Smooth muscle cell of the brain vasculature (primary cell): Measurements from ENCODE around the gene DNAH3.
"Not testable (repeated sequence)": the region's sequence is repeated elsewhere in the genome, so short reads cannot be mapped to it uniquely, and the experiment has no call there.

Source experiments
- DNase-seq: peaks from one replicate; pipeline ENCODE4 v3.0.0-alpha.2; 2012; ENCODE audit warnings: low read depth, low spot score

DNAH3 gene

DNA sequence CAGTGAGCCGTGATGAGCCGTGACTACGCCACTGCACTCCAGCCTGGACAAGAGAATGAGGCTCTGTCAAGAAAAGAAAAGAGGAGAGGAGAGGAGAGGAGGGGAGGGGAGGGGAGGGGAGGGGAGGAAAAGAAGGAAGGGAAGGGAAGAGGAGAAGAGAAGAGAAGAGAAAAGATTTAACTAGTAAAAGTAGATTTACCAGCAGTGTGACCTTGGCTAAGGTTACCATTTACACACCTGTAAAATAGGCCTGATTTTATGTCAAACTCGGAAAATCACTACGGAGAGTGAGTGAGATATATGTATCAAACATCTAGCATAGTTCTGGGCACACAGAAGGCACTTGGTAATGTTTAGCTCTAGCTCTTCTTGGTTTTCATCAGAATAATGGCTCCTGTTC is 140.8 kb downstream of the DNAH3 start:
- DNase-seq, result no peak

DNA sequence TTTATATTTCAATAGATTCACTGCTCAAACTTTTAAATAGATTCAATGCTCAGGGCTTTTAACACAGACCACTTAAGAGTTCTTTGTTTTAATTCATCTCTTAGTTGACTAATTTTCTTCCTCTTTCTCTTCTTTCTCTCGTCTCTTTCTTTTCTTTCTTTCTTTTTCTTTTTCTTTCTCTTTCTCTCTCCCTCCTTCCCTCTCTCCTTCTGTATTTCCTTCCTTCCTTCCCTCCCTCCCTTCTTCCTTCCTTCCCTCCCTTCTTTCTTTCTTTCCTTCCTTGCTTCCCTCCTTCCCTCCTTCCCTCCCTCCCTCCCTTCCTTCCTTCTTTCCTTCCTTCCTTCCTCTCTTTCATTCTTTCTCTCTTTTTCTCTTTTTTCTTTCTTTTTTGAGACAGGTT is 145.6 kb downstream of the DNAH3 start:
- no peak for DNase-seq

DNA sequence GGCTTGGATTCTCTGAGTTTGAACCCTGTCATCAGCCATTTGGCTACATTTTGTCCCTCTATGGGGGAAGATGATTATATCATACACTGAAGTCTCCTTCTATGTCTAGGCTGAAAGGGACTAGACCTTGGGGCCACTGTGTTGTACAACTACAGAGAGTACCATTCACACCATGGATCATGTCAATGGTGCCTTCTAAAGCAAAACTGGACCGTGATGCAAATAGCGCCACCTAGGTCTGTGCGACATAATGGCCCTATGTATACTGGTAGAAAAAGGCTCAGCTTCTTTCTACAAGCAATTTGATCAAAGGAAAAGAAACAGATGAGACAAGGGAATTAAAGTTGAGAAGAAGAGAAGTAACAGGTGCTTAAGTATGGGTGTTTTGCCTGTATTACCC is 149.4 kb downstream of the DNAH3 start:
- no peak for DNase-seq

DNA sequence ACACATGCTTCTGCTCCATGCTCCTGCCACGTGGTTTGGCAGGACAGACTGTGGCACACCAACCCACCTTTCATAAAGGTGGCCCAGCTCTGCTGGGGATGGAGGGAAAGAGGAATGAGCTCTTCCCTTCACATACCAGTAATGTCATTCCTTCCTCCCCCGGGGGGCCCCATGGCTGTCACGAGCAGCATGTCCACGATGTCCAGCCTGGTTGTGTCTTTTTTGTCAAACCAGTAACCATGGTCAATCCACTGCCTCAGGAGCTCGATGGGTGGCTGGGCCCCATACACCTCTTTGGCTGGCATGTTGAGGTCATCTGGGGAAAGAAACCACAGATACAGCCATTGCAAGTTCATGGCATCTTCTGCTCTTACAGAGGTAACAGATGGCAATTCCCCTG is 153.5 kb downstream of the DNAH3 start:
- no peak for DNase-seq

DNA sequence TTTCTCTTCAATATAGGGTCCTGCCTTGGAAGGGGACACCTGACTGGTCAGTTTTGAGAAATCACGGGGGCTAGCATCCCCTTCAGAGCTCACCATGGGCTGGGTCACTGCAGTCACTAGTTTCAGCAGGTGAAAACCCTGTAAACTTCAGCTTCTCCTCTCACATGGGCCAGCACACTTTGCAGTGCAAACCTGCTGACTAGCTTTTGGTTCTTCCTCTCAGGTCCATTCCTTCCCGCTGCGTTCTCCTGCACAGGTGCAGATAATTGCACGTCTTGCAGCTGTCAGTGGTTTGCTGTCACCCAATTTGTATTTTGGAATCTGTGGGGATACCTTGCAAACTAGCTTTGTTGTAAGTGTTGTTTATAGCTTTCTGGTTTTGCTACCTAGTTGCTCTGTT is 154.9 kb downstream of the DNAH3 start:
- no peak for DNase-seq

DNA sequence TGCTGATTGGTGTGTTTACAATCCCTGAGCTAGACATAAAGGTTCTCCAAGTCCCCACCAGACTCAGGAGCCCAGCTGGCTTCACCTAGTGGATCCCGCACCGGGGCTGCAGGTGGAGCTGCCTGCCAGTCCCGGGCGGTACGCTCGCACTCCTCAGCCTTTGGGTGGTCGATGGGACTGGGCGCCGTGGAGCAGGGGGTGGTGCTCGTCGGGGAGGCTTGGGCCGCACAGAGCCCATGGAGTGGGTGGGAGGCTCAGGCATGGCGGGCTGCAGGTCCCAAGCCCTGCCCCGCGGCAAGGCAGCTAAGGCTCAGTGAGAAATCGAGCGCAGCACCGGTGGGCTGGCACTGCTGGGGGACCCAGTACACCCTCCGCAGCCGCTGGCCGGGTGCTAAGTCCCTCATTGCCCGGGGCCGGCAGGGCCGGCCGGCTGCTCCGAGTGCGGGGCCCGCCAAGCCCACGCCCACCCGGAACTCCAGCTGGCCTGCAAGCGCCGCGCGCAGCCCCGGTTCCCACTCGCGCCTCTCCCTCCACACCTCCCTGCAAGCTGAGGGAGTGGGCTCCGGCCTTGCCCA is 161.1 kb downstream of the DNAH3 start:
- DNase-seq, result not testable (repeated sequence)

DNA sequence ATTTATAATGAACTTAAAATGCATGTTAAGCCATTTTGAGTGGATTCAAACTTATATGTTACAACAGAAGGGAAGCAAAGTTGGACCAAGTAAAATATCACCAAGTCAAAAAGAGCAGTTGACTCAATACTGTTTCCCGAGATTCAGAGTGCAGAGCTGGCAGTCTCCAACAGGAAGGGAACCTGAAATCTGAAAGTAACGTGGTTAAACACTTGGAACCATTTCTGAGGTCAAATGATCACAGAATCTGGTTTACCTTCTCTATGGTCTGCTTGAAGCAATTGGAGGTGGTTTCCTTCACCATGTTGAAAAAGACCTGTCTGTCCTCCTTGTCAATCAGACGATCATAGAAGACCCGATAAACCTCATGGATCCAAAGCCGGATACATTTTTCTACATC is 163.6 kb downstream of the DNAH3 start:
- no peak for DNase-seq

DNA sequence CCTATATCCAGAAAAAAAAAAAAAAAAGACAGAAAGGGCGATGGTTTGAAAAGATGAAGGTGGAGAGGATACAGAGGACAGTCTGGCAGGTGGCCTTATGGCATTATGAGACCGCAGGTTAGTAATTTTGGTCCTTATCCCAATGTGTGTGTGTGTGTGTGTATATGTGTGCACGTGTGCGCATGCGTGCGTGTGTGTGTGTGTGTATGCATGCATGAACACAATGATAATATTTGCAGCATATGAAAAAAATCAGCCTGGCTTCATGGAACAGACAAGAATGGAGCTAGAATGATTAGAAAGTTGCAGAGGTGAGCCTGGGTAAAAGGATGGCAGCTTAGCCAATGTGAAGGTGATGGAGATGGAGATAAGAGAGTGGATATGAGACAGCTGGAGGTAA is 166.6 kb downstream of the DNAH3 start:
- DNase-seq, result no peak

DNA sequence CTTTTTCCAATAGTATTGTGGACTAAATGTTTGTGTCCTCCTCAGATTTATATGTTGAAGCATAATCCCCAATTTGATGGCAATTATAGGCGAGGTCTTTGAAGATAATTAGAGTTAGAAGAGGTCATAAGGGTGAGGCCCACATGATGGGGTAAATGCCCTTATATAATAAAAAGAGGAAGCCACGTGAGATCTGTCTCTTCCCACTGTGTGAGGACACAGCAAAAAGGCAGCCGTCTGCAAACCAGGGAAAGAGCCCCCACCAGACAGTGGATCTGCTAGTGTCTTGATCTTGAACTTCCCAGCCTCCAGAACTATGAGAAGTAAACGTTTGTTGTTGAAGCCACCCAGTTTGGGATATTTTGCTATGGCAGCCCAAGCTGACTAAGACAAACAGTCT is 174.1 kb downstream of the DNAH3 start:
- DNase-seq, result no peak

DNA sequence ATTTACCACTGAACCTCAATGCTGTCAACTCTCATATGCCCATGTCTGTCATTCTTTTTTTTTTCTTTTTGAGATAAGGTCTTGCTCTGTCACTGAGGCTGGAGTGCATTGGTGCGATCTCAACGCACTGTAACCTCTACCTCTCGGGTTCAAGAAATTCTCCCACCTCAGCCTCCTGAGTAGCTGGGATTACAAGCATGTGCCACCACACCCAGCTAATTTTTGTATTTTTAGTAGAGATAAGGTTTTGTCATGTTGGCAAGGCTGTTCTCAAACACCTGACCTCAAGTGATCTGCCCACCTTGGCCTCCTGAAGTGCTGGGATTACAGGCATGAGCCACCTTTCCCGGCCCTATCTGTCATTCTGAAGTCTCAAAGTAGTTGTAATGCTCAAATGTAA is 177.4 kb downstream of the DNAH3 start:
- not testable (repeated sequence) for DNase-seq

DNA sequence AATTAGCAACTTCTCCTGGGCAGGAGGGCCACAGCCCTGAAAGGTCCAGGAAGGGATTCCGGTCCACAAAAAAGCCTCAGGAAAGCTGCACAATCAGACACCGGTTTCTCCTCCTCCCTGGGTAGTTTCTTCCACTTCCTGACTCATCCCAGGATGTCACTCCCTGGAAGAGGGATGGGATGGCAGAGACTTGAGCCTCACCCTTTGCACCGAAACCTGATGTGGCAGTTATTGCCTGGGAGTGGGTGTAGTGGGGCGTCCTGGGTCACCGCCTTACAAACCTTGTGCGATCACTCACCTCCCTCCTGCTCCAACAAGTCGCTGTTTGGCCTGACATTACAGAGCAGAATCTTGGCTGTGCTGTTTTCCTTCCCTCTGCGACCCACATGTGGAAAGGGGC is 179.2 kb downstream of the DNAH3 start:
- DNase-seq, result no peak

DNA sequence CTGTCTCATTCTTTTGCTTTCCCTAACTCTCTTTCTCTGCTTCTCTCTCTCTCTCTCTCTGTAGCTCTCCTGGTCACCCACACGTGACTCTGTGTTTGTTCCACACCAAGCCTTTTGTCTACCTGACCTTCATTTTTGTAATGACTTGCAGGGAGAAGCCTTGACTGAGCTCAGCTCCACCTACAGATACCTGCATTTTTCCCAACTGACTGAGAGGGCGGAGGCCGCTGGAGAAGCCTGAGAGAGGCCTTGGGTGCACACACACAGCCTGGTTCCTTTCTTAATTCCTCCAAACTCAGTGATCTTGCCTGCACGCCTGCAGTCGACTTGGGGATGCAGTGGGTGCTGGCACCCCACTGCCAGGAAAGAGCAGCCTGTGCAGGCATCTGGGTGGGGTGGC is 181.3 kb downstream of the DNAH3 start:
- DNase-seq, result no peak

DNA sequence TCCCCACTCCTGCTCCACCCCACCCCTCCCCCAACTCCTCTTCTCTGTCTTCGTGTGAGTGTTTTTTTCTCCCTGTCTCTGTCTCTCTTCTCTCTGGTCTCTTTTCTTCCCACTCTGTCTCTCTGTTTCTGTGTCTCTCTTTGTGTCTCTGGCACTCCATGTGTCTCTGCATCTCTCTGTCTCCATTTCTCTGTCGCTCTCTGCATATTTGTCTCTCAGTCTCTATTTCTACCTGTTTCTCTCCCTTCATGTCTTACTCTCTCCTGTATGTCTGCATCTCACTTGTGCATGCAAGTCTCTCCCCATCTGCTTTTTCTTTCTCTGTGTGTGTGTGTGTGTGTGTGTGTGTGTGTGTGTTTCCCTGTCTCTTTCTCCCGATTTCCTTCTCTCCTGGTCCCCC is 181.9 kb downstream of the DNAH3 start:
- no peak for DNase-seq

DNA sequence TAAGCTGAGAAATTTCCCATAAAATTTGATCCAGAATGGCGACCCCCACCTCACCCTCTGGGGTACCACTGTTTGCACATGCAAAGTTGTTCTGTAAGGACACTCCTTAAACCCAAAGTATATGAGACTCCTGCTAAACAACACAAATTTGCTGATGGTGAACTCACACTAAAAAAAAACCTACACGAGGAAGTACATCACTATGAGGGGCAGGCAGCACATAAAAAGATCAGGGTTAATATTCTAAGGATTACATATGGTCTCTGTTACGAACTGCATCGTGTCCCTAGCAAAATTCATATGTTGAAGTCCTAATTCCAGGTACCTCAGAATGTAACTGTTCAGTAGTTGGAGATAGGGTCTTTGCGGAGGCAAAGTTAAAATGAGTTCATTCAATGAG is 189.7 kb downstream of the DNAH3 start:
- no peak for DNase-seq

DNA sequence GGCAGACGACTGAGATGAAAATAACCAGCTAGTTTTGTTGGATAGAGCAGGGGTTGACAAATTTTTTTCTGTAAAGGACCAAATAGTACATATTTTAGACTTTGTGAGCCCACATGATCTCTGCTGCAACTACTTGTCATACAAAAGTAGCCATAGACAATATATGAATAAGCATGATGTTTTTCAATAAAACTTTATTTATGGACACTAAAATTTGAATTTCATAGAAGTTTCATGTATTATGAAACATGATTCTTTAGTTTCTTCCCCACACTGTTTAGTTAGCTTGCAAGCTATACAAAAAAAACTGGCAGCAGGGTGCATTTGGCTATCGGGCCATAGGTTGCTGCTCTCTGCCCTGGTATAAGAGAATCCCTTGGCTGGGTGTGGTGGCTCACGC is 193.5 kb downstream of the DNAH3 start:
- no peak for DNase-seq

DNA sequence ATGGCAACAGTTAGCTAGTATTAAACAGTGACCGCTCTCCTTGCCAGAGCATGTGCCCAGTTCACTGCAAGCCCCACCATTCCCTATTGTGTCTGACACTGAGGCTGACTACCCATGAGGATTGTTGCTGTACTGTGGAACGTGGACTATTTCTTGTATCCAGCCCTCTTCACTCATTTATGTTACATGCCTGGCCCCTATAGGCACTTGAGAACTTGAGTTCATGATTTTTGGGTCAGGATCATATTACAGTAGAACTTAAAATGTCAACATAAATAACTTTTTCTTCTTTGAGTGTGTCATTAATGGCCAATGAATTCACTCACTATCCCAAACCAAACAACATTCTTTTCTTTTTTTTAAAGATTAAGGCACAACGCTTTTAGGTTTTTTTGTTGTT is 194.3 kb downstream of the DNAH3 start:
- DNase-seq, result no peak

DNA sequence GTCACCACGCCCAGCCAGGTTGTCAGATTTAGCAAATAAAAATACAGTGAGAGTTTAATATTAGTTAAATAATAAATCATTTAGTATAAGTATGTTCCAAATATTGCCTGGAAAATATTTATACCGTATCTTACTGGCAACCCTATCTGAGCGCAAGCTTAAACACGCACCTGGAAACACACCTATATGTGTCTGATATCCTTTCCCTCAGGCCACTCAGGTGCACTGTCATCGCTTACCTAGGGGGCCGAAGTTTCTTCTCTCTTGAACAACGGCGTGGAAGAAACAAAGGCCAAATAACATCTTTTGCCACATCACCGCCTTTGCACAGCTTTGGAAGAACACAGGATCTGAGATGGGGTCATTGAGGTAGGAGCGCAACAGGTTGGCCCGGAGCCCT is 196.1 kb downstream of the DNAH3 start:
- no peak for DNase-seq

DNA sequence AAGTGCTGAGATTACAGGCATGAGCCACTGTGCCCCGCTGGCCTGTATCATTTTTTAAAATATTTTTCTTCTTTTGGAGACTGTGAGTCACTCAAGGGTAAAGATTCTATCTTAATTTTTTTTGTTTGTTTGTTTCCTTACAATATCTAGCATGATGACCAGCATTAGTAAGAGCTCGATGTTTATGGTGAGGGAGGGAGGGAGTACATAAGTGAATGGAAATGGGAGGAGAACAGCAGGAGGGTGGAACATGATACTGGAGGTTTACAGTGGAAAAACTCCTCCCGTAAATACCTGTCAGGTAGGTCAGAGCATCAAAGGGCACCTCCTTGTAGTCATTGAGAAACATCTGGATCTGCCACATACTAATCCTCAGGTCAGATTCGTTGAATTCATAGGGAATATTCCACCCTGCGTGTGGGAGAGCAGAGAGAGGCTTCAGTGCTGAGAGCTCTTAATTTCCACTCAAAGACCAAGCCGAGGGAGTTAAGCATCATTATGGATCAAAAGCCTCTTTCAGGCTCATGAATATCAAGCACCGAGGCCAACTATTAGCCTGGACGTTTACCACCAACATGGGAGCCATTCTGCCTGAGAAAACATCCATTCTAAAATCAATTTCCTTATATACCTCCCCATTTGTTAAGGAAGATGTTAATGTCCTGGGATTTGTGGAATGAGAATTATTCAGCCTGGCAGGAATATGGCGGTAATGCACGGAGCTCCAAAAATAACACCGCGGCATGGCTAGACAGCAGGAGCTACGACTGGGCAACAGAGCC is 198.3 kb downstream of the DNAH3 start:
- DNase-seq, result no peak

DNA sequence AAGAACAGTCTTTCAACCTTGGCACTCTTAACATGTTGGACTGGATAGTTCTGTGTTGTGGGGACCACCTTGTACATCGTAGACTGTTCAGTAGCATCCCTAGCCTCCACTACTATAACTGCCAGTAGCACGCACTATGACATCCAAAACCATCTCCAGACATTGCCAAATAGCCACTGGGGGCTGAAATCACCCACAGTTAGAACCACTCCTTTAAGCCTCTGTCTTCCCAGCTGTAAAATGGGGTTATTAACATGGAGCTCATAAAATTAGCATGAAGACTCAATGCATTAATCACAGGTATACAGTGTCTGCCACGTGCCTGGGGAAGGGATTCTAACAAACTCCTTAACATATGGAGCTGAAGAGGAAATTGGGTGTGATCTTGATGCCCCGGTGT is 200.4 kb downstream of the DNAH3 start:
- DNase-seq, result no peak

DNA sequence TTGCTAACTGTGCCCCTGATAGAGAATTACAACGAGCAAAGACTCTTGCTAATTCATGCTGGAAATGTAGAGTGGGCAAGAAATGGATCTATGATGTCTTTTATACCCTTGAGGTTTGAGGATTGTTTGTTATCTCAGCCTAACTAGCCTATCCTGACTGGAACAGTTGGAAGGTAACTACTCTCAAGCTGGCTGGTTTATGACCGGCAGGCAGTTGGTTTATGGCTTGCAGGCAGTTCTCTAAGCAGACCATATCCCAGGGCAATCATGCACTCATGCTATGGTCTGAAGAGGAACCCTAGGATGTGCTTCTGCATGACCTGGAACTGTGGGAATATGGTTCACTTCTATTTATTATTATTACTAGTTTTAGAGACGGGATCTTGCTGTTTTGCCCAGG is 201.0 kb downstream of the DNAH3 start:
- DNase-seq, result no peak

DNA sequence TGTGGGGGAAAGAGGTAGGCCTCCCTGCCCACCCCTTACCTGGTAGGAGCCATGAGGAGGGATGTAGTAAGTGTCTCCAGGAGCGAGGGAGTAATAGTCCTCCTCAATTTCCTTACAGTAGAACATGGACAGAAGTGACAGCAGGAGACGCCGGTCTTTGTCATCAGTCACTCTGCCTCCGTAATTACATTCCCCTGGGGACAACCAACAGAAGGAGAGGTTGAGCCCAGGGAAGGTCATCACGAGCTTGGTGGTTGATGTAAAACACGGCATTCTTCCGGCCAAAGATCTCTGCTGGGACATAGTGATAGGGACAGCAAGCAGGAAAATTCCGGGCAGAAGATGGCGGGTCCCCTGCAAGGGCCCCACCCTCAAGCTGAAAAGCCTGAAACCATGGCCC is 202.2 kb downstream of the DNAH3 start:
- no peak for DNase-seq

DNA sequence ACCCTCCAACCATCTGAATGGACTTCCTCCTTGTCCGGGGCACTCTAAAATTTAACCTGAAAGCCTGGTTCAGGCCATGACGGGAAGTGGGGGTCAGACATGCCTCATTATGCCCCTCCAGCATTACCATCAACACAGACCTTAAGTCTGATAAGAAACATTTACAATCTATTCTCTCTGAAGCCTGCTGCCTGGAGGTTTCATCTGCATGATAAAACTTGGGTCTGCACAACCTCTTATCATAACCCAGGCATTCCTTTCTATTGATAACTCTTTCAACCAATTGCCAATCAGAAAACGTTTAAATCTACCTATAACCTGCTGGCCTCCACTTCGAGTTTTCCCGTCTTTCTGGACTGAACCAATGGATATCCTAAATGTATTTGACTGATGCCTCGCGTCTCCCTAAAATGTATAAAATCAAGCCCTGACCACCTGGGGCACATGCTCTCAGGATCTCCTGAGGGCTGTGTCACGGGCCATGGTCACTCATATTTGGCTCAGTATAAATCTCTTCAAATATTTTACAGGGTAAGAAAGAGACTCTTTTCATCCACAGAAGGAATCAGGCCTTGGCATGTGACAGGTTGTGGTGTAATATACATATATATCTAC is 204.5 kb downstream of the DNAH3 start:
- no peak for DNase-seq

DNA sequence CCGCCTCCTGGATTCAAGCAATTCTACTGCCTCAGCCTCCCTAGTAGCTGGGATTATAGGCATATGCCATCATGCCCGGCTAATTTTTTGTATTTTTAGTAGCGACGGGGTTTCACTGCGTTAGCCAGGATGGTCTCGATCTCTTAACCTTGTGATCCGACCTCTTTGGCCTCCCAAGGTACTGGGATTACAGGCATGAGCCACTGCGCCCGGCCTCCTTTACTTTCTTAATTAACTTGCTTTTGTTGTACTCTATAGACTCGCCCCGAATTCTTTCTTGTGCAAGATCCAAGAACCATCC is 205.1 kb downstream of the DNAH3 start:
- not testable (repeated sequence) for DNase-seq
